Suprapubic skin (tissue), 3 donors: ENCODE data around the gene NDP.

ENCODE experiments used
- EP300 ChIP-seq: sonication (generic); formaldehyde crosslinking; IDR thresholded peaks from one replicate; pipeline ENCODE4 v1.6.1; 2017; ENCODE audit warnings: antibody characterized with exemption
- POLR2A ChIP-seq, 2 donors: fragments of 450-650 bp; IDR thresholded peaks; one replicate each; pipeline ENCODE4 v1.6.1; 2017; ENCODE audit warnings: antibody characterized with exemption in 2 of 2, mild to moderate bottlenecking in 2 of 2, moderate library complexity in 2 of 2
- TF ChIP-seq, protein P1 (sequence below), 2 donors: fragments of 200-600 bp in 1 of 2; fragments of 450-650 bp in 1 of 2; sonication (generic) in 1 of 2; IDR thresholded peaks; one replicate each; pipeline ENCODE4 v1.5.1; 2016 to 2019; ENCODE audit warnings: antibody characterized with exemption in 2 of 2, mild to moderate bottlenecking in 1 of 2, moderate library complexity in 1 of 2

DNA sequence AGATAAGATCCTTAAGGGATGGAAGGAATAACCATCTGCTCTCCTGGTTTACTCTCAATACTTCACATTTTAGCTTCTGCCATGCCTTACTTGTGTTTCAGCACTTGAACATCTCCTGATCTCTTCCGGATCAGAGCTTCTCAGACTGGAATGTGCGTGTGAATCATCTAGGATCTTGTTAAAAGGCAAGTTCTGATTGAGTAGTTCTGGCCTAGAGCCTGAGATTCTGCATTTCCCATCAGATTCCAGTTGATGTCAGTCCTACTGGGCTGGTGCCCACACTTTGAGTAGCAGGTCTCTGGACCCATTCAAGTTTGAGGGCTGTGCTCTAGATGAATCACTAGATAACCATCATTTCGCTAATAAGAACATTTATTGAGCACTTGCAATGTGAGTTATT, 20.0 kb downstream of the NDP start:
- TF ChIP-seq, protein P1, sequence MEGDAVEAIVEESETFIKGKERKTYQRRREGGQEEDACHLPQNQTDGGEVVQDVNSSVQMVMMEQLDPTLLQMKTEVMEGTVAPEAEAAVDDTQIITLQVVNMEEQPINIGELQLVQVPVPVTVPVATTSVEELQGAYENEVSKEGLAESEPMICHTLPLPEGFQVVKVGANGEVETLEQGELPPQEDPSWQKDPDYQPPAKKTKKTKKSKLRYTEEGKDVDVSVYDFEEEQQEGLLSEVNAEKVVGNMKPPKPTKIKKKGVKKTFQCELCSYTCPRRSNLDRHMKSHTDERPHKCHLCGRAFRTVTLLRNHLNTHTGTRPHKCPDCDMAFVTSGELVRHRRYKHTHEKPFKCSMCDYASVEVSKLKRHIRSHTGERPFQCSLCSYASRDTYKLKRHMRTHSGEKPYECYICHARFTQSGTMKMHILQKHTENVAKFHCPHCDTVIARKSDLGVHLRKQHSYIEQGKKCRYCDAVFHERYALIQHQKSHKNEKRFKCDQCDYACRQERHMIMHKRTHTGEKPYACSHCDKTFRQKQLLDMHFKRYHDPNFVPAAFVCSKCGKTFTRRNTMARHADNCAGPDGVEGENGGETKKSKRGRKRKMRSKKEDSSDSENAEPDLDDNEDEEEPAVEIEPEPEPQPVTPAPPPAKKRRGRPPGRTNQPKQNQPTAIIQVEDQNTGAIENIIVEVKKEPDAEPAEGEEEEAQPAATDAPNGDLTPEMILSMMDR (IDR thresholded peaks at IDR 0.05), result no peak
- TF ChIP-seq EP300, result no peak
- TF ChIP-seq POLR2A (IDR thresholded peaks at IDR 0.05), result no peak
